ENCODE results near the gene GVQW3.
"Not testable (repeated sequence)": the region's sequence is repeated elsewhere in the genome, so short reads cannot be mapped to it uniquely, and the experiment has no call there.

Gene GVQW3

DNA sequence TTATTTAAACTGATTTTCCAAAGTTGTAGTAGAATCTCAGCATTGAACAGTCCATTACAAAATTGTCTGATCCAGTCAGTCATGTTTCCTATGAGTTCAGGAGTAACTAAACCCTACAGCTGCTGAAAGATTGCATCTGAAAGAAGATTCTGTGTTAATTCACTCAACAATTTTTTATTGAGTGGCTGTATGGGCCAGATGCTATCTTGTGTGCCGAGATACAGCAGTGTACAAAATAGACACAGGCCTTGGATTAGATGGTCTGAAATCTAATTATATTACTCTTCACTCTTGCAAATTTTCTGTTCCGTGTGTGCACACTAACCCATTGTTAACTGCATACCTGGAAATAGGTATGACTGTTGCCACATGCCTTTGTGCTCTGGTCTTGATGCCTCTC is 7.3 kb downstream of the GVQW3 start:
- DNase-seq (ENCODE audit: low read depth), result no peak

GRCh38 chr11:76391021-76391420 is 9.9 kb downstream of the GVQW3 start:
- no peak for DNase-seq (ENCODE audit: low read depth)

DNA sequence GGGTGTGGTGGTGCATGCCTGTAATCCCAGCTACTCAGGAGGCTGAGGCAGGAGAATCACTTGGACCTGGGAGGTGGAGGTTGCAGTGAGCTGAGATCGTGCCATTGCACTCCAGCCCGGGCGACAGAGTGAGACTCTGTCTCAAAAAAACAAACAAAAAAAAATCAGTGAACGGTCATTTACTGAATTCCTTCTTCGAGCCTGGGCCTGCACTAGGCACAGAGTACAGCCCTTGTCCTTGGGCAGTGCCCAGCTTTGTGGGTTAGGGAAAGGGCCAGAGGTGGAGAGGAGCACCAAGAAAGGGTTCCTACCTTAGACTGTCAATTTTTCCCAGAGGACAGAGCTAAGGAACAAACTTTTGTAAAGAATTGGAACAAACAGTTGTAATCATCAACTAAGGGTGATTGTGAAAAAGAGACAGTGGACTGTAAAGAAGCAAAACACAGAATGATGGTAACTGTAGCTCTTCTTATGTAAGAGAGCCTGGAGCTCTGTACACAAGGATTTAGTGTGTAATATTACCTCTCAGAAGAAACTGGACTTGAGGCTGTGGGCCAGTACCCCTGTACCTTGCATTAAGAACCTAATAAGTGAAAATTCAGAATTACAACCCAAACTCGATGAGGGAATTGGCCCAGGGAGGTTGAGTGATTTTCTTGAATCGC is 10.8 kb downstream of the GVQW3 start:
- DNase-seq (ENCODE audit: low read depth), result no peak

GRCh38 chr11:76392870-76393269 is 11.7 kb downstream of the GVQW3 start:
- no peak for DNase-seq (ENCODE audit: low read depth)

DNA sequence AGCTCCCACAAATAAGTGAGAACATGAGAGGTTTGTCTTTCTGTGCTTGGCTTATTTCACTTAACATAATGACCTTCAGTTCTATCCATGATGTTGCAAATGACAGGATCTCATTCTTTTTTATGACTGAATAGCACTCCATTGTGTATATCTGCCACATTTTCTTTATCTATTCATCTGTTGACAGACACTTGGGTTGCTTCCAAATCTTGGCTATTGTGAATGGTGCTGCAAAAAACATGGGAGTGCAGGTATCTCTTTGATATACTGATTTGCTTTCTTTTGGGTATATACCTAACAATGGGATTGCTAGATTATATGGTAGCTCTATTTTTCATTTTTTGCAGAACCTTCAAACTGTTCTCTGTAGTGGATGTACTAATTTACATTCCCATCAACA is 13.3 kb downstream of the GVQW3 start:
- DNase-seq (ENCODE audit: low read depth), result no peak

GRCh38 chr11:76395296-76395695 is 14.2 kb downstream of the GVQW3 start:
- no peak for DNase-seq (ENCODE audit: low read depth)

- DNase-seq (ENCODE audit: low read depth), result no peak
Observed at GRCh38 chr11:76397383-76397782, 16.3 kb downstream of the GVQW3 start.

GRCh38 chr11:76400967-76401366 is 19.8 kb downstream of the GVQW3 start:
- no peak for DNase-seq (ENCODE audit: low read depth)

- DNase-seq (ENCODE audit: low read depth), result not testable (repeated sequence)
Observed at GRCh38 chr11:76401484-76401883, 20.4 kb downstream of the GVQW3 start.

GRCh38 chr11:76406359-76406758 is 25.2 kb downstream of the GVQW3 start:
- DNase-seq (ENCODE audit: low read depth), result no peak

GRCh38 chr11:76408171-76408965 is 27.2 kb downstream of the GVQW3 start:
- no peak for DNase-seq (ENCODE audit: low read depth)

- no peak for DNase-seq (ENCODE audit: low read depth)
Observed at GRCh38 chr11:76410851-76411357, 29.8 kb downstream of the GVQW3 start.

GRCh38 chr11:76415073-76415472 is 34.0 kb downstream of the GVQW3 start:
- DNase-seq (ENCODE audit: low read depth), result no peak

DNA sequence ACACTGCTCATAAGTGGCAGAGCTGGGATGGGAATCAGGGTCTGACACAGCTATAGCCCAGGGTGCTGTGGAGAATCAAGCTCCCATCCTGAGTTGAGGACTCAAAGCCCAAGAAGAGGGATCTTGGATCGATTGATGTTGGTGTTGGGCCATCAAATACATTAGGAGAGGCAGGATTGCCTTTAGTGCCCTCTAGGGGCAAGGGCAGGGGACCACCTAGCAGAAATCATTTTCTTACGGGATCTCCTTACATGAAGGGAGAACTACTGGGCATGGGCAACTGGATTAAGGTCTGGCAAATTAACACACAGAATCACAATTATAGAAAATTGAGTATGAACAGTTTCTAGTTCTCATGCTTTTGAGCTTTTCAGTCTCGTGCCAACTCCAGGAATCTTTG is 38.8 kb downstream of the GVQW3 start:
- no peak for DNase-seq (ENCODE audit: low read depth)

- DNase-seq (ENCODE audit: low read depth), result no peak
Observed at GRCh38 chr11:76424379-76424778, 43.3 kb downstream of the GVQW3 start.

- DNase-seq (ENCODE audit: low read depth), result no peak
Observed at GRCh38 chr11:76424891-76425290, 43.8 kb downstream of the GVQW3 start.

DNA sequence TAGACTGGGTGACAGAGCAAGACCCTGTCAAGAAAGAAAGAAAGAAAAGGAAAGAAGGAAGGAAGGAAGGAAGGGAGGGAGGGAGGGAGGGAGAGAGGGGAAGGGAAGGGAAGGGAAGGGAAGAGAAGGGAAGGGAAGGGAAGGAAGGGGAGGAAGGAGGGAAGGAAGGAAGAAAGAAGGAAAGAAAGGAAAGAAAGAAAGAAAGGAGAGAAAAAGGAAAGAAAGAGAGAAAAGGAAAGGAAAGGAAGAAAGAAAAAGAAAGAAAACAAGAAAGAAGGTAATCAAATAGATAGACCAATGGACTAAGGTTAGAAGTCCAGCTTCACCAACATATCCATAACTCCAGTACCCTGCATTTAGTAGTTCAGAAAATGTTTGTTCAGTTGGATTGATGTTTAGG is 45.5 kb downstream of the GVQW3 start:
- no peak for DNase-seq (ENCODE audit: low read depth)

DNA sequence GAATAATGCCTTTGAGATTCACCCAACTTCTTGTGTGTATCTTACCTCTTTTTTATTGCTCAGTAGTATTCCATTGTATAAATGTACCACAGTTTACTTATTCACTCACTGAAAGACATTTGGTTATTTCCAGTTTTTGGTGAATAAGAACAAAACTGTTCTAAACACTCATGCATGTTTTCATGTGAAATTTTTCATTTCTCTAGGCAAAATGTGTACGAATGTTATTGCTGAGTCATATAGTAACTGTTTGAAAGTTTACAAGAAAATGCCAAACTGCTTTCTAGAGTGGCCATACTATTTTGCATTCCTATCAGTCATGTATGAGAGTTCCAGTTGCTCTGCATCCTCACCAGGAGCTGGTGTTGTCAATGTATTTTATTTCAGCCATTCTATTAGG is 54.9 kb downstream of the GVQW3 start:
- no peak for DNase-seq (ENCODE audit: low read depth)

- no peak for DNase-seq (ENCODE audit: low read depth)
Observed at GRCh38 chr11:76443268-76443980, 62.3 kb downstream of the GVQW3 start.

GRCh38 chr11:76444065-76444383 is 62.9 kb downstream of the GVQW3 start:
- DNase-seq (ENCODE audit: low read depth), result no peak

DNA sequence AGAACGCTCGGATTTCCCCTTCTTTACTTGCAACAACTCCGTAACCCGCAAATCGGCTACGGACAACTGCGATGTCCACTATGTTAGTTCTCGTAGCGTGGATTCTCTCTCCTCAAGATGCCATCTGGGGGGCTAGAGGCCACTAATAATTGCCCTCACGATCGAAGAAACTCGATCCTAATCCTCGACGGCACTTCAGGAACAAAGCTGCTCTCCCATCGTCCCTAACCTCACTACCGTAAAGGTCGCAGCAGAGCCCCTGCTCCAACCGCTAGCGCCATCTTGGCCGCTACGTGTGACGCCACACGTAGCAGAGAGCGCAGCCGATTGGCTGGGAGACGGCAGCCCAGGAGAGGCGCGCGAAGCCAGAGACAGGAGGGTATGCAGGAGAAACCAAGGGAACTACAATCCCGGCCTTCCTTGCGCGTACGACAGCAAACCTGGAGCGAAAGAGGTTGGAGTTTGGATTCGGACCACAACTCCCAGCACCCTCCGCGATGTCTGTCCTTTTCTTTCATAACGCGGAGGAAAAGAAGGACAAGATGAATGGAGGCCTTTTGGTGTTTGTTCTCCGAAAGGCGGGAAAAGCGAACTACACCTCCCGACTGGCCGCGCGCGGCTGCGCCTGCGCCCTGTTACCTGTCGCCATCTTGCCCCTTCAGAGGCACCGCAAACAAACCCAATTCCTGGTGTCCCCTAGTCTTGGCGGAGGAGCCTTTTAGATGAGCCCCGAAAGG is 63.4 kb downstream of the GVQW3 start, which contains the start of gene EMSY:
Gene EMSY, plus strand, starts transcription at position 635 of the 737 bp plus-strand sequence. CDS start 1,921 bp downstream, outside the sequence.
- peak; percentile 99 for DNase-seq (ENCODE audit: low read depth)
